LoVo (cell line): ENCODE results near the gene KNDC1.

Experiments used
- DNase-seq: peaks from one replicate; pipeline ENCODE4 v3.0.0-alpha.2; 2016; ENCODE audit warnings: low spot score

Gene KNDC1

DNA sequence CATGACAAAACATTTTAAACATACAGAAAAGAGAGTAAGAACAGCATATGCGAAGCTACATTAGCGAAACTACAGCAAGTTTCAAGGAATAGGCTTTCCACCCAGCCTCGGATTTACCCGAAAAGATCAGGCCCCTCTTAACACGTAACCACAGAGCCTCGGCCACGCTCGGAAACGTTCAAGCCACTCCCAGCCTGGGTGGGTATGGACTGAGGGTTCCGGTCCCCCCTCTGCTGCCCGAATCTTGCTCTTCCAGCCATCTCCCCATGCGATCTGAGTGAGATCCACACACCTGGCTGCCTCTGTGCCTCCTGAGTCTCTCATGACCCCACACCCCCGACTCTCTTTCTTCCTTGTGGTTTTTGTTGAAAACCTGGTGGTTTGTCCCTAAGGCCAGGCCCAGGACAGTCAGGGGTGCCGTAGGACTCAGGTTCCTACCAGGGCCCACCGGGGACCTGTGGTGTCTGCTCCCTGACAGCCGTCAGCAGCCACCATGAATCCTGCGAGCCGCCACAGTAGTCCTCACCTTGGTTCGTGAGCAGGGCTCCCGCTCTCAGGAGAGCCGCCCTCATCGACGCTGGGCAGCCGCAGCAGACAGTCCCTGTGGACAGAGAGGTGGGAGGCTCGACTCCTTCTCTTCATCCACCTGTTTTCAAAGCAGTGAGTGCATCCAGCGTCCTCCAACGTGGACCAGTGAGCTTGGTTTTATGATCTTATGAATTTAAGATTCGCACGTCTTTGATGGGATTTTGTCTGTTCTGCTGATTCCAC is 18.5 kb downstream of the KNDC1 start:
- DNase-seq: no peak

- no peak for DNase-seq
Measured at GRCh38 chr10:133179128-133179520, 19.1 kb downstream of the KNDC1 start.

DNA sequence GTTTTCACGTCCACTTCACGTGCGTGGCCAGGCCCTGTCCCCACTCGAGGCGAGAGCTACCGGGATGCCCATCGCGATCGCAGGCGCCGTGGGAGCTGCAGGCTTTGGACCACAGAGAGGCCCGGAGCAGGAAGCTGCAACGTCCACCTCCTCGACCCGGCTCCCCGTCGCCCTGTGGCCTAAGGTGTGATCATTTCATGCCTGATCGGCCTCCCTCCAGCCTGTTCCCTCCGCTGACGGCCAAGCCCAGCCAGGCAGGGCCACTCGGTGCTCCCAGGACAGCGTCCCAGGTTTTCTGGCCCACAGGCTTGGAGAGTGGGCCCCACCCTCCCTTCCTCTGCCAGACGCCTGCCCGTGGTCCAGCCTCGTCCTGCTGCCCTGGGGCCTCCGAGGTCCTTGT is 19.6 kb downstream of the KNDC1 start:
- DNase-seq: no peak

GRCh38 chr10:133180192-133180964 is 20.4 kb downstream of the KNDC1 start:
- DNase-seq: no peak

GRCh38 chr10:133180965-133181639 is 21.1 kb downstream of the KNDC1 start:
- no peak for DNase-seq

DNA sequence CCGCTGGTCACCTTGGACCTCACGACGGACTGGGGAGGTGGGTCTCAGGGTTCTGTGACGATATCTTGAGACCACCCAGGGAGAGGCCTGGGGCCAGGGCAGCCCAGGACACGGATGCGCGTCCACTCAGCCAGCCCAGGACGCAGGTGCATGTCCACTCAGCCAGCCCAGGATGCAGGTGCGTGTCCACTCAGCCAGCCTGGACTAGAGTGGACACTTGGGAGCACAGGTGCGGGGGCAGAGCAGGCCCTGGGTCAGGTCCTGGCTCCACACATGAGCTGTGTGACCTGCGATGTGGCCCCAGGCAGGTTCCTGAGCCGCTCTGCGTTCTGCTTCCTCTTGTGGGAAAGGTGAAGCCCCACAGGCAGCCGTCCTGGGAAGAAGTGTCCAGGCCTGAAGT is 22.2 kb downstream of the KNDC1 start:
- no peak for DNase-seq

GRCh38 chr10:133182791-133183645 is 23.0 kb downstream of the KNDC1 start:
- DNase-seq: no peak

GRCh38 chr10:133183646-133184378 is 23.8 kb downstream of the KNDC1 start:
- DNase-seq: no peak

GRCh38 chr10:133184591-133185244 is 24.7 kb downstream of the KNDC1 start:
- DNase-seq: no peak

- no peak for DNase-seq
Measured at GRCh38 chr10:133185421-133185820, 25.4 kb downstream of the KNDC1 start.

- no peak for DNase-seq
Measured at GRCh38 chr10:133185916-133186315, 25.9 kb downstream of the KNDC1 start.

DNA sequence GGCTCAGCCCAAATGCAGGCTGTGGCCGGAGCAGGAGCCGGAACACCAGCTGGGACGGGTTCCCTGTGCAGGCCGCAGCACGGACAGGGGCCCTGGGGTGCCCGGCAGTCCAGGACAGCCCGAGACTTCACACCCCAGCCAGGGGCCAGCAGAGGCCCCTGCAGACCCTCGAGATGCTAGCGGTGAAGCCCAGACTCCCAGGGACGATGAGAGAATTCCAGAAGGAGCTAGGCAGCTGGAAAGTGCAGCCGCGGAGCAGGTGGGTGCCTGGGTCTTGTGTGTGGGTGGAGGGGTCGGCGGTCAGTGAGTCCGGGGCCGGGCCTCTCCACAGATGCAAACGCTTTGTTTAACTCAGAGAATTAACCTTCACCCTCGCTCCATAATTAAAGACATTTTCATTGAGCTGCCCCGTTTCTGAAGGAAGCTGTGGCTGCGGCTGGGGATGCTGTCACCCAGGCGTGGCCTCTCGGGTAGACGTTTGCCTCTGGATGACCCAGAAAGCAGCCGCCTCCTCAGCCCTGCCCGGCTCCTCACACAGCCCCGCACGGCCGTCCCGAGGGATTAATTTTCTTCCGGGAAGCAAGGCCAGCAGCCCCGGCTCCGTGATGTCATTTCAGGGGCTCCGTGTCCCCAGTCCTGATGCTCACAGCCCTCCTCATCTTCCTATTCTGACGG is 26.5 kb downstream of the KNDC1 start:
- no peak for DNase-seq

DNA sequence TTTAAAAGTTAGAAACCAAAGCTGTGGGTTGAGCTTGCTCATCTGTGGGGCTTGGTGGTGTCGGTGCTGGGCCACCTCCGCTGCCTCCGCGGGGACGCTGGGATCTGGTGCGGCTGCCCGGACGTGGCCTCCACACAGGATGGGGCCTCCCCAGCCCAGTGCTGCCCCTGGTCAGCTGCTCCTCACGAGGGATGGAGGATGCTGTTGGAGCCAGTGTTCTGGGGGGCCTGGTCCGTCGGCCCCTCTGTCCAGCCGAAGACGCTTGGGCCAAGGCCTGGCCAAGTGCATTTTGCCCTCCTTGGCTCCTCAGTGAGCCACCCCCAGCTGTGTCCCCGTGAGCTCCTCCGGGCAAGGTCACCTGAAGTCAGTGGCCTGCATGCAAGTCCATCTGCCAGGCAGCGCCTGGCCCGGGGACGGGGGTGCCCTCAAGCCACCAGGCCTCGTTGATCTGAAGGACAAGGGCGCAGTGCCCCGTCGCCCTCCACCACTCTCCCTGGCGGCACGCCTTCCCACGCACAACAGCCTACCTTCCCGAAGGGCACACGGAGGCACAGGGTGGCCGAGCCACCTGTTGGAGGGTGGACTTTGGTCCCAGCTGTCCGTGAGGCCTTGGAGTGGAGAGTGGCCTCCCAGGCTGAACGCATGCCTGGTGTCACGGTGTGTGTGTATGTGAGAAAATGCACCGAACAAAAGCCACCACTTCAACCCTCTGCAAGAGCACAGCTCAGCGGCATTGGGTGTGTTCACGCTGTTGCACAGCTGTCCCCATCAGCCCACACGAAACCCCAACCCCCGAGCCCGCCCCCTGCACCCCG is 27.3 kb downstream of the KNDC1 start:
- no peak for DNase-seq

DNA sequence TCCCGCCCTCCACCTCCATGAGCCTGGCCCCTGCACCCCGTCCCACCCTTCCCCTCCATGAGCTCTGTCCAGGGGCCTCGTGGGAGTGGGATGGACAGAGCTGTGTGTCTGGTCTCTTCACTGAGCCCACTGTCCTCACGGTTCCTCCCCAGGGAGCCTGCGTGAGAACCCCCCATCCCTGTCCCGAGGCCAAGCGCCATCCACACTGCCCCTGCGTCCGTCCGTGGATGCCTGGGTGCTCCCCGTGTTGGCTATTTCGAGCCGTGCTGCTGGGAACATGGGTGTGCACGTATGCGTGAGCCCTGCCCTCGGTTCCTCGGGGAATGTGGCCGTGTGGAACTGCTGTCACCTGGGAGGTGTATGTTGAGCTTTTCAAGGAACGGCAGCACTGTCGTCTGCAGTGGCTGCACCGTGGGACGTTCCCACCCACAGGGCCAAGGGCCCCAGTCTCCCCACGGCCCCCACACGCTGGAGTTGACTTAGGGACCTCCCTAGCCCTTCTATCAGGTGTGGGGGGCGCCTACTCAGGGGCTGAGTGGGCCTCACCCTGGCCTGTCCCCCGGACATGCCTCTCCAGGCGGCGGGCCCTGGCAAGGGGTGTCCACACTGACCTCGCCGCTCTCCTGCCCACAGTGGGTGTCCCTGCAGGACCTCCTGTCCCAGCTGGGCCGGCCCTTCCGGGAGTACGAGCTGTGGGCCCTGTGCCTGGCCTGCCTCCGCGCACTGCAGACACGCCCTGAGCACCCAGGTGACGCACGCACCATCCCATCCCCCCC is 28.1 kb downstream of the KNDC1 start:
- no peak for DNase-seq

DNA sequence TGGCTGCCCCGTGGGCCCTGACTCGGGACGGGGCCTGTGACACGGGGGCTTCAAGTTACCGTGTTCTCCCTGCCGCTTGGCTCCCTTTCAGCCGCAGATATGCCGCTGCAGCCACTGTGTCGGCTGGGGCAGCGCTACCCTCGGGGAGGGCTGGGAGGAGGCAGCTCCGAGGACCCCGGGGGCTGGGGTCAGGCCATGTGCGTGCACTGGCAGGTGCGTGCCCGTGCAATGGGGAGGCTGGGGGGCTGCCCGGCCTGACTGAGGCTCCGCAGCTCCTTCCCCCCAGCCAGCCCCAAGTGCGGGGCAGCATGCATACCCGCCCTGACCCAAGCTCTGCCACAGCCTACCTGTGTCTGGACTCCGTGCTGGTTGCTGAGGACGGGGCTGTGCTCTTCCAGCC is 29.2 kb downstream of the KNDC1 start:
- DNase-seq: no peak

DNA sequence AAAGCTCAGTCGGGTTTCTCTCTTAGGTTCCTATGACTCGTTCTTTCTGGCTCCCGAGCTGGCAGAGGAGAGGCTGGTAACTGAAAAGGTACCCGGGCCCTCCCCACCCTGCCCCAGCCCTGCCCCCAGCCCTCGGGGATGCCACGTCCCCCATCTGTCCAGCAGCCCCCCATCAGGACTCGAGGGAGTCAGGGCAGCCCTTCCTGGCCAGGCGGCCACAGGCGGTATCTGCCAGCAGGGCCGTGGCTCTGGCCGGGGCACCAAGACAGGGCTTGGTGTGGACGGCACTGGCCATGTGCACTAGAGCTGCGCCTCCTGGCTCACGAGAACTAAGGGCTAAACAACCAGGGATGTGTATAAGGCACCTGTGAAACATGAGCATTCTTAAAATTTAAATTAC is 29.7 kb downstream of the KNDC1 start:
- no peak for DNase-seq

- DNase-seq: no peak
Measured at GRCh38 chr10:133190225-133190624, 30.2 kb downstream of the KNDC1 start.

- no peak for DNase-seq
Measured at GRCh38 chr10:133191651-133192050, 31.6 kb downstream of the KNDC1 start.

GRCh38 chr10:133194151-133194550 is 34.1 kb downstream of the KNDC1 start:
- no peak for DNase-seq
